ENCODE results near the gene STPG2.

GRCh38 chr4:97938141-97938540 is 205.1 kb downstream of the STPG2 start:
- TF ChIP-seq, protein P1, sequence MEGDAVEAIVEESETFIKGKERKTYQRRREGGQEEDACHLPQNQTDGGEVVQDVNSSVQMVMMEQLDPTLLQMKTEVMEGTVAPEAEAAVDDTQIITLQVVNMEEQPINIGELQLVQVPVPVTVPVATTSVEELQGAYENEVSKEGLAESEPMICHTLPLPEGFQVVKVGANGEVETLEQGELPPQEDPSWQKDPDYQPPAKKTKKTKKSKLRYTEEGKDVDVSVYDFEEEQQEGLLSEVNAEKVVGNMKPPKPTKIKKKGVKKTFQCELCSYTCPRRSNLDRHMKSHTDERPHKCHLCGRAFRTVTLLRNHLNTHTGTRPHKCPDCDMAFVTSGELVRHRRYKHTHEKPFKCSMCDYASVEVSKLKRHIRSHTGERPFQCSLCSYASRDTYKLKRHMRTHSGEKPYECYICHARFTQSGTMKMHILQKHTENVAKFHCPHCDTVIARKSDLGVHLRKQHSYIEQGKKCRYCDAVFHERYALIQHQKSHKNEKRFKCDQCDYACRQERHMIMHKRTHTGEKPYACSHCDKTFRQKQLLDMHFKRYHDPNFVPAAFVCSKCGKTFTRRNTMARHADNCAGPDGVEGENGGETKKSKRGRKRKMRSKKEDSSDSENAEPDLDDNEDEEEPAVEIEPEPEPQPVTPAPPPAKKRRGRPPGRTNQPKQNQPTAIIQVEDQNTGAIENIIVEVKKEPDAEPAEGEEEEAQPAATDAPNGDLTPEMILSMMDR (conservative IDR thresholded peaks at IDR 0.05; ENCODE audit: low read length), result no peak
- TF ChIP-seq EZH2phosphoT487 (IDR thresholded peaks at IDR 0.05; ENCODE audit: borderline replicate concordance, low read depth, low read length), result no peak
